NCI-H128 (cell line): ENCODE results near the gene GID4.

Experiments
- DNase-seq: peaks from one replicate; lab custom pipeline; 2025; ENCODE audit not compliant: unreplicated experiment; lab: John Stamatoyannopoulos, UW

Gene GID4

GRCh38 chr17:18015593-18015992, 23.6 kb upstream of the GID4 start:
- no peak for DNase-seq

GRCh38 chr17:18016426-18016825, 22.8 kb upstream of the GID4 start:
- DNase-seq, result no peak

- no peak for DNase-seq
Observed at GRCh38 chr17:18017958-18018357, 21.2 kb upstream of the GID4 start.

- no peak for DNase-seq
Observed at GRCh38 chr17:18018411-18018921, 20.7 kb upstream of the GID4 start.

- DNase-seq, result no peak
Observed at GRCh38 chr17:18019838-18020154, 19.4 kb upstream of the GID4 start.

DNA sequence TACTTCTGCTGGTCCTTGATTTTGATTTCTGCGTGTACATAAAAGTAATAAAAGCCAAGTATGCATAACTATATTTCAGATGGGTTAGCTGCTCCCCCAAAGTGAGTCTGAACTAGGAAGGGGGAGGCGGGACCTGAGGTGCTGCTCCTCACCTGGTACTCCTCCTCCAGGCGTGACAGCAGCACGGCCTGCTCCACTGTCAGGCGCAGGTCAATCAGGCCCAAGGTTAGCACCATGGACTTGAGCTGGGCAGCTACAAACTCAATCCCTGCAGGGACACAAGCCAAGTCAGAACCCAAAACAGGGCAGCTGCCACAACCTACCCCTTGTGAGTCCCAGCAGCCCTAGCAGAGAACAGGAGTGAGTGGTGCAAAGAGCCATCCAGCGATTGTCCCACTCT, 18.2 kb upstream of the GID4 start:
- no peak for DNase-seq

DNA sequence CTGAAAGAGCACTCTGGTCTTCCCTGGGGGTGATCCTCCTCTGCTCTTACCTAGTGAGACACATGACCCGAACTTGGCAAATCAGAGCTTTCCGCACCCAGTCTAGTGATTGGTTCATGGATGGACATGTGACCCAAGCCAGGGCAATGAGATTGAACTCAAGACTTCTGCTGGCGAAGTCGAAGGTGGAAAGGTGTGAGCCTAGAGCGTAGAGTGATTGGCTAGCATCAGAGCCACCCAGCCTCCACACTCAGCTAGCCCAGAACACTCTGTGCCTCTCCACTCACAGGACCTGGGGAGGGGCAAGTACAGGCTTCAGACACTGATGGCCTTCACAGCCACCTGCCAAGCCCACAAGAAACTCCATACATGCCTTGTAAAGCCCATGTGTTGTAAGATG, 17.8 kb upstream of the GID4 start:
- no peak for DNase-seq

GRCh38 chr17:18025241-18025944, 13.8 kb upstream of the GID4 start:
- DNase-seq, result no peak

- DNase-seq, result no peak
Observed at GRCh38 chr17:18025945-18026776, 13.0 kb upstream of the GID4 start.

- no peak for DNase-seq
Observed at GRCh38 chr17:18027280-18027679, 11.9 kb upstream of the GID4 start.

DNA sequence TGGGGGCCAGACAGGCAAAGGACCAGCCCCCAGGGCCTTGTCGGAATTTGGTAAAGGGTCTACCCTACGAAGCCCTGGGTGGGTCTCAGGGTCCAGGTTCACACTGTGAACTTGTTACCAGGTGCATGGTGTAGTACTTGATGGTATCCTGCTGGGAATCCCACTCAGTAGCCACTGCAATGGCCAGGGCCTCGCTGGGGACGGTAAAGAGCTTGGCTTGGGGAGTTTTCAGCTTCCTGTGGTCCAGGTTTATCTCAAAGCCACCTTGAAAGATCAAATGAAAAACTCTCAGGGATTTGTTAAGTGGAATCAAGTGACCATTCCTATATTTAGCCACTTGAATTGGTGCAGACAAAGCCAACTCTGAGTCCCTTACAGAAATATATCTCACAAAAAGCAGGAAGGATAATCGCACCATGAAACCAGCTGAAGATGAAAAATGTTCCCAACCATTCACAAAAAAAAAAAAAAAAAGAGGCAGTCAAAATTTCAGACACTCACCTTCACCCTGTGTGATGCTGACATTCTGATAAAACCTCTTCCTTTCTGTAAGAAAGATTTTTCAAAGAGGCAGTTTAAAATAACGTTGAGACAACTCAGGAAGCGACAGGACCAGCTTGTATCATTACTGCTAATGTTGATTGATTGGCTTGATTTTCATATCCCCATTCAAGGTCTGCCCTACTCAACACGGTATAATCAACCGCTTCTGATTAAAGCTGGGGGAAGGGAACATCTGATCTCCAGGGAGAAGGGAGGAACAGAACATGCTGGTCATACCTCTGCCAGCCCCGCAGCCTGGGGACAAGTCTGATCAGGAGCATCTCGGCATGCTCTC, 10.9 kb upstream of the GID4 start:
- DNase-seq, result no peak

DNA sequence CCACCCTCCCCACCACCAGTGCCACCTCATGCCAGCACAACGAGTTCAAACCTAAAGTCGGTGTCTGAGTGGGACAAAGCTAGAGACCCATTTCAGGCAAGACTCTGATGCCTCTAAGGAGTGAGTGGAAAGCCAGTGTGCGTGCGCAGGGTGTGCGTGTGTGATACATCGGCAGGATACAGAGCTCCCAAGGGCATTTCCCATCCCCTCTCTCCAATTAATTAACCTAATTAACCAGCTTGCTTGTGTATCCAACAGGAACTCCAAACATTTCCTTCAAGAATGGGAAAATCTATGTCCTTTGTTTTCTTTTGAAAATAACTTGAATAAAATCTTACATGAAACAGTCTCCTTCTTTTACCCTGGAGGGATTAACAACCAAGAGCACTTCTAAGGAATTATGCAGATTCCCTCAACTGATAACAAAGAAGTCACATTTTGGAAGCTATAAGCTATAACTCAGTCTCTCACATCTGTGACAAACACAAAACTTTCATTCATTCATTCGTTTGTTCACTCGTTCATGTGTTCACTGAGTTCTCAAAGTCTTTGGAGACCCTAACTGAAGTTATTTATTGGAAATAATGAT, 10.2 kb upstream of the GID4 start:
- DNase-seq, result no peak

DNA sequence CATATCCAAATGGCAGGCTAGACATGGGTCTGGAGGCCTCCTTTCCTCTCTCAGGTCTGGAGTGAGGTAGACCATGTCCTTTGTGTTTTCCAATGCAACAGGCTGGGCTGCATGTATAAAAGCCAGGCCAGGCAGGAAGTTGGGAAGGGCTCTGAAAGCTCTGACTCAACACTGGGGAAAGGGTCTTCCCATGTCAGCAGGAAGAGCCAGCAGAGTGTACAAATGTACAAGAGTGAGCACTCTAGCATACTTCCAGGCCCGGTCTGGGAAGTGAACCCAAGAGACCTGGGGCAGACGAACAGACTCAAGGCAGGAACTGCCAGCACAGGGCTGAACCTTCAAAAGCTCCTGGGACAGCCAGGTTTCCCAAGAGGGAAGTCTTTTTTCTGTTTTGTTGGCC, 7.3 kb upstream of the GID4 start:
- no peak for DNase-seq

DNA sequence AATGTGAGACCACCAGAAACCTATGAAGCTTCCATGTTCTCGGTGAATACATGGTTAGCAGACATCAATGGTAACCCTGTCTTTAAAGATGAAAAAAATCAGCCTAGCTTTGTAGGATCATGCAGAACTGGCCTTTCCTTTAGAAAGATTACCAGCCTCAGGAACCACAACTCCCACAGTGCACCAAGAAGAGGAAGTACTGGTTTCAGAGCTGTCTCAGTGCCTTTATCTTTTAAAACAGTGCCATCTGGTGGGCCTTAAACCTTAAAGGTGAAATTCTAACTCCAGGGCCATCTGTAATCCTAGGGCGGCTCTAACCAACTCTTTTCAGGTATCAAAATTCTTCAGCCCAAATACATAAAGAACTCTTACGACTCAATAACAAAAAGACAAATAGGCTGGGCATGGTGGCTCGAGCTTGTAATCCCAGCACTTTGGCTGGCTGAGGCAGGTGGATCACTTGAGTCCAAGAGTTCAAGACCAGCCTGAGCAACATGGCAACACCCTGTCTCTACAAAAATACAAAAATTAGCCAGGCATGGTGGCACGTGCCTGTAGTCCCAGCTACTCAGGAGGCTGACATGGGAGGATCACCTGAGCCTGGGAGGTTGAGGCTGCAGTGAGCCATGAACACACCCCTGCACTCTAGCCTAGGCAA, 5.6 kb upstream of the GID4 start:
- DNase-seq, result peak; percentile 17

- DNase-seq, result no peak
Observed at GRCh38 chr17:18035704-18036103, 3.5 kb upstream of the GID4 start.

DNA sequence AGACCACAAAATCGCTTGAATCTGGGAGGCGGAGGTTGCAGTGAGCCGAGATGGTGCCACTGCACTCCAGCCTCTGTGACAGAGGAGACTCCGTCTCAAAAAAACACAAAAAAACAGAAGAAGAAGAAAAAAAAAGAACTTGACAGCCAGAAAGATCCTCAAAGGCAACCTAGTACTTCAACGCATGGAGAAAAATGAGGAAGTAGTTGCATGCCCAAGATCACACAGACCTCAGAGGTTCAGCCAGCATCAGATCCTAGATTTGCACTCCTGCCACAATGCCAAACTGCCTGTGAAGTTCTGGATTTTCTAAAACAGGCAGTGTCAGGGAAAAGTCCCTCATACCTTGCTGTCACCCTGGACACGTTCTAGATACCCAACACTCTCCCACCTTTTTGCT, 1.7 kb upstream of the GID4 start:
- no peak for DNase-seq

- no peak for DNase-seq
Observed at GRCh38 chr17:18038149-18038850, 908 bp upstream of the GID4 start.

DNA sequence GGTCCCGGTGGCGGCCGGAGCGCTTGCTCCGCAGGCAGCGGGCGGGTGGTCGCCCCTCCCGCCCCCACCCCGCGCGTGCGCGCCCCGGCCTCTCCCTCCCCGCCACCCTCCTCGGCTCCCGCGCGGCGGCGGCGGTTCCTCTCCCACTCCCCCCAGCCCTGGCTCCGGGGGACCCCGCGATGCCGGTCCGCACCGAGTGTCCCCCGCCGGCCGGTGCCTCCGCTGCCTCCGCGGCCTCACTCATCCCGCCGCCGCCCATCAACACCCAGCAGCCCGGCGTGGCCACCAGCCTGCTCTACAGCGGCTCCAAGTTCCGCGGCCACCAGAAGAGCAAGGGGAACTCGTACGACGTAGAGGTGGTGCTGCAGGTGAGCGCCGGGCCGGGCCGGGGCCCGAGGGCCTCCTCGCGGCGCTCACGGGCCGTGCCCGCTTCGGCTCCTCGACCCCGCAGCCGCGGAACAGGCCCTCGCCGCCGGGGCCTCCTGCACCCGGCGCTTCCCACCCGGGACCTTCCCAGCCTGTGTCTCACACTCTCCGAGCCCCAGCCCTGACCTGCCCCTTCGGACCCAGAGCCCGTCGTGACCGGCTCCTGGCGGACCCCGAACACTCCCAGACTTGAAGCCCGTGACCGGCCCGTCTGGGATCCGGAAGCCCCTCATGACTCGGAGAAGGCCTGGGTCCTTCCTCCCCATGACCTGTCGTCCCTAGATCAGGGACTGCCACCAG, 490 bp downstream of the GID4 start:
- DNase-seq, result no peak

DNA sequence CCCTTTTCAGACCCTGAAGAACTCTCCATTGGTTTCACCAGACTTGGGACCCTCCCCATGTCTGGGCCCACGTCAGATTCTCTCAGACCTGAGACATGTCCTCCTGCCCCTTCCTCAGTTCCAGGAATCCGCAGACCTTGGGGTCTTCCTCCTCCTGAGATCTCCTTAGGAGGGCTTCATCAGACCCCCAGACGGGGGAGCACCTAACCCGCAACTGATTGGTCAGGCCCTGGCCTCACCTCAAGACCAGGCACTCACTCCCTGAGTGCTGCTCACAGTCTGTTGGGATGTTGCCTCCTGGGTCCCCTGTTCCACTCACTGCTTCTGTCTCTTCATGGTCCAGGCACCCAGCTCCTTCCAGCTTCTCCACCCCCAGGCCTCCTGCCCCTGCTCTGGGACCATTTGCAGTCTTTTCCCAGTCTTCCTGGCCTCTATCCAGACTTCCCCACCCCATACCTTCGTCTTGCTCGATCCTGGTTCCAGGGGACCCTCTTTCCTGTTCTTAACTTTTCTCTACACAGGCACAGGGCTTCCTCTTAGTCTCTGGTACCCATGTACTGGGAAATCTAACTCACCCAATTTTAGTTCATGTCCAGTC, 1.2 kb downstream of the GID4 start:
- DNase-seq, result no peak
